ENCODE results near the gene HMBS.

DNA sequence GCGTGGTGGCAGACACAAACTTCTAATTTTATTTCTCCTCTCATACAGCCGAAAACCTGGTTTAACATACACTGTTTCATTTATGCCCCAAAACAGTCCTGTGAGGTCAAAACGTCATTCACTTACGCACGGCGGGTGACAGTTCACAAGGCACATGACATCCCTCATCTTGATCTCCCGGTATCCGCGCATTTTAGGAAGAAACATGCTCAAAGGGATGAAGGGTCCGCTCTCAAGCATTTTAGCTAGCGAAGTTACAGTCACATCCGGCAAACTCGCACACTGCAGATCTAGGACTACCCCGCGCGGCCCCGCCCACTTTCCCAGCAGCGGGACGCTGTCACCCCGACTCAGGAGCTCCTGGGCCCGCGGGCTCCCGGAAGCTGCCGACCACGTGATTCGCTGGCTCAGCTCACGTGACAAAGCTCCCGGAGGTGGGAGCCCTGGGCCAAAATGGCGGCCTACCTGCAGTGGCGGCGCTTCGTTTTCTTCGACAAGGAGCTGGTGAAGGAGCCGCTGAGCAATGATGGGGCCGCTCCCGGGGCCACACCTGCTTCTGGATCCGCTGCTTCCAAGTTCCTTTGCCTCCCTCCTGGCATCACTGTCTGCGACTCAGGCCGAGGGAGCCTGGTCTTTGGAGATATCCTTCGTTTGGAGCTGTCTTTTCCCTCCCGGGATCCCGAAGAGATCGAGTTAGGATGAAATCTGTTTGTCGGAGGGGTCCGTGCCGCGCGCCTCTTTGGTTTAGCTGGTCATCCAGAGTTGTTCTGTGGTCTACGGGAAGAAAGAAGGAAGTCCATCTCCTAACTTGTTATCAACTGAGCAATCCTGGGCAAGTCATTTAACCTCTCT lies 17.1 kb upstream of the HMBS start, which contains the start of gene VPS11:
- TF ChIP-seq EZH2 (IDR thresholded peaks at IDR 0.05) (no peak), POLR2AphosphoS5 (IDR thresholded peaks at IDR 0.05; ENCODE audit: borderline replicate concordance, low read depth, low read length) (peak; percentile 77)
